Measurements from ENCODE around the gene MVK.

The MVK gene

DNA sequence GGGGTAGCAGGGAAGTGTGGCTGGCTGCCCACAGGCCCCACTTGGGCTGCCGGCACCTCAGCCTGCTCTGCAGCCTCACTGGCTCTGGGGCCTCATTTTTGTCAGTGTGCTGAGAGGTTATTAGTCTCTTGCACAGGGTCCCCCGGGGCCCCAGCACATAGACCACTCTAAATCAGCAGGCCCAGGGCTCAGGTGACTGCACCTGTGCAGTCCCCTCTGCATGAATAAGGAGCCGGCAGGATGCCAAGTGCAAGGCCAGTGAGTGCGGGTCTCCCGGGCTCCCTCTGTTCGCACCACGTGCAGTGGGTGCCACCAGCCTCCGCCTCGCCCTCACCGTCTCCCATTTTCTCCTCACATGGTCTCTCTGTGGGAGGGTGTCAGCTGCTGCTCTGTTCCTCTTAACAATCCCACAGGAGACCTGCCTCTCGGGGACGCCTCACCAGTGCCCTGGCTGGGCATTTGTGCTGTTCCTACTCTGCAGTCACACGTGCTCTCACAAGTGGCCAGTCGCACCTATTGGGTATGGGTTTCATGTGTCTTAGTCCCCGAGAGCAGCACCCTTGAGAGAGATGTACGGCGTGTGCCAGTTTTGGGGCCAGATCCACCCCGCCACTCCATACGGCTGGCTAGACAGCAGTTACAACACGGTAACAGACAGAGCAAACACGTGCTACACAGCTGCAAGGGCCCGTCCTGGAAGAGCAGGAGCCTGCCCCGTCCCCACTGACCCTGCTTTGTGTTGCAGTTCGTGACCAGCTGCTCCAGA lies 40.7 kb upstream of the MVK start:
- TF ChIP-seq, protein P1, sequence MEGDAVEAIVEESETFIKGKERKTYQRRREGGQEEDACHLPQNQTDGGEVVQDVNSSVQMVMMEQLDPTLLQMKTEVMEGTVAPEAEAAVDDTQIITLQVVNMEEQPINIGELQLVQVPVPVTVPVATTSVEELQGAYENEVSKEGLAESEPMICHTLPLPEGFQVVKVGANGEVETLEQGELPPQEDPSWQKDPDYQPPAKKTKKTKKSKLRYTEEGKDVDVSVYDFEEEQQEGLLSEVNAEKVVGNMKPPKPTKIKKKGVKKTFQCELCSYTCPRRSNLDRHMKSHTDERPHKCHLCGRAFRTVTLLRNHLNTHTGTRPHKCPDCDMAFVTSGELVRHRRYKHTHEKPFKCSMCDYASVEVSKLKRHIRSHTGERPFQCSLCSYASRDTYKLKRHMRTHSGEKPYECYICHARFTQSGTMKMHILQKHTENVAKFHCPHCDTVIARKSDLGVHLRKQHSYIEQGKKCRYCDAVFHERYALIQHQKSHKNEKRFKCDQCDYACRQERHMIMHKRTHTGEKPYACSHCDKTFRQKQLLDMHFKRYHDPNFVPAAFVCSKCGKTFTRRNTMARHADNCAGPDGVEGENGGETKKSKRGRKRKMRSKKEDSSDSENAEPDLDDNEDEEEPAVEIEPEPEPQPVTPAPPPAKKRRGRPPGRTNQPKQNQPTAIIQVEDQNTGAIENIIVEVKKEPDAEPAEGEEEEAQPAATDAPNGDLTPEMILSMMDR (IDR thresholded peaks at IDR 0.05; ENCODE audit: extremely low read depth, missing control alignments): no peak
- no peak for DNase-seq (ENCODE audit: low spot score)

DNA sequence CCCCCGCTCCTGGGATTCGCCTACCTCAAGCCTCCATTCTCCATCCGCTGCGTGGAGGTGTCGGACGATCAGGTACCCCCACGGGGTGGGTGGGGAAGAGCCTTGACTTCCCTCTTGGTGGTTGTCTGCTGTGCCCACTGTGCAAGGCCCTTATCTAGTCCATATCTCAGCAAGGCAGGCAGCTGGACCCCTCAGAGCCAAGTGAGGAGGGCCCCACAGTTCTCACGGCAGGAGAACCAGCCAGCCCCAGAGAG lies 40.2 kb upstream of the MVK start:
- no peak for DNase-seq (ENCODE audit: low spot score)
- TF ChIP-seq, protein P1 (IDR thresholded peaks at IDR 0.05; ENCODE audit: extremely low read depth, missing control alignments): no peak

DNA sequence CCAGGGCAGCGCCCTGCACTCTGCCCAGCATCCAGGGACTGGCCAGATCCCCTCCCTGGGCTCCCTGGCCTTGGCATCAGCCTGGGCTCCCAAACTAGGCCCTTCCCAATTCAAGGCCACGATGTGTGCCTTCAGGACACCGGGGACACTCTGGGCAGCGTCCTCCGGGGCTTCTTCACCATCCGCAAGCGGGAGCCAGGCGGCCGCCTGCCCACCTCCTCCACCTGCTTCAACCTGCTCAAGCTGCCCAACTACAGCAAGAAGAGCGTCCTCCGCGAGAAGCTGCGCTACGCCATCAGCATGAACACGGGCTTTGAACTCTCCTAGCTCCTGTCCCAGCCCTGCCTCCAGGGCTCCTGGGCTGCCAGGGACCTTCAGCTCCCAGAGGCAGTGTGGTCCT lies 39.1 kb upstream of the MVK start:
- TF ChIP-seq, protein P1 (IDR thresholded peaks at IDR 0.05; ENCODE audit: extremely low read depth, missing control alignments): no peak
- DNase-seq (ENCODE audit: low spot score): no peak

DNA sequence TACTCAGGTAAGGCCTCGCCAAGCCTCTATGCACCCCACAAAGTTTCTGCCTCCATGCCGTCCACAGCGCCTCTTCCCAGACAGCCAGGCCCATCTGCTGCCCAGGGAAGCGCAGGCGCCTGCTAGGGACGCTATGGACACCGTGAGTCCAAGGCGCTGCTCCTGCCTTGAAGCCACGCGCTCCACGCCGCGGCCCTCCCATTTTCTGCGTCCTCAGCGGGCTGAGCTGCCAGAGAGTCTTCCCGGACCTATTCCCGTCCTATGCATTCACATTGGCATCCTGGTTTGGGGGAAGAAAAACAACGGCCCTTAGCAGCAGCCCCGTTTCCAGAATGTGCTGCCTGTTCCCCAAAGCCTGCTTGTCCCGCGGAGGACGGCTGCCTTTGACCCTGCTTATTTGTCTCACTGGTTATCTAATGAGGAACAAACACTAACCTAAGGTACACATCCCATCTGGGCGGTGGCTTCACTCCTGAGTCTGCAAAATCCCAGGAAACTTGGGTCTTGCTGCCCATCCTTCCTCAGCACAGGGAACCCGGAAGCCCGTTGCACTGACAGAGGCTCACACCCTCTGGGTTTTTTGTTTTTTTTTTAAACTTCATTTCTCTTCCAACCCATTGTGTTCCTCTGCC lies 38.2 kb upstream of the MVK start:
- TF ChIP-seq, protein P1 (IDR thresholded peaks at IDR 0.05; ENCODE audit: extremely low read depth, missing control alignments): no peak
- no peak for DNase-seq (ENCODE audit: low spot score)

DNA sequence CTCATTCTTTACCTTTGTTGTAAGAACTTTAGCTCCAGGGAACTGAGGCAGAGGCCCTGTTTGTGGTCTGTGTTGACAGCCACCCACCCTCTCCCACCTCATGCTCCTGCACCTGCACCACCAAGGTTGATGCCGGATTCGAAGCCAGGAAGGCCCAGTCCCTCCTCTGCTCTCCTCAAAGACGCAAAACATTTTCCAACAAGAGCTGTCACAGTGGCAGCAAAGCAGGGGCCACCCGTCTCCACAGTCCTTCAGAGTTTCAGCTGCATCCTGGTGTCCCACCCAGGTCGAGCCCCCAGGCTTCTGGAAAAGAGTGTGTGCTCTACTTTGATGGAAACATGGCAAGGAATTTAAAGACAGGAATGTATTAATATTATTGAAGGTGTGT lies 37.7 kb upstream of the MVK start:
- DNase-seq (ENCODE audit: low spot score): no peak
- TF ChIP-seq, protein P1 (IDR thresholded peaks at IDR 0.05; ENCODE audit: extremely low read depth, missing control alignments): no peak

DNA sequence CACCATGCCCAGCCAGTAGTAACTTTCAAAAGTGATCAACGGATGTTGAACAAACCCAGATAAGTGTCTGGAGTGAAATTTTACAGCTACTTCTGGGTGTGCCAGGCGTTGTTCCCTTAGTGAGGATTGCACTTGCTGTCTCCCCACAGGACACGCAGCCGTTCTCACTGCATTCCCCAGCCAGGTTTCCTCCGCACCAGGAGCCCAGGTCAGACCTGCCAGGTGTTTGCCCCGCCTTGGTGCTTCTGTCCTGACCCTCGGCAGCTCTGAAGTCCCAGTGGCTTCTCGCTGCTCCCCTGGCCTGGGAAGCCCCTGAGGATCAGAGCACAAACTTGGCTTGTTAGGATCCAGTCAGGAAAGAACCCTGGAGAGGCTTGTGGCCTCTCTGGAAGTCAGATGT lies 36.5 kb upstream of the MVK start:
- TF ChIP-seq, protein P1 (IDR thresholded peaks at IDR 0.05; ENCODE audit: extremely low read depth, missing control alignments): no peak
- no peak for DNase-seq (ENCODE audit: low spot score)

DNA sequence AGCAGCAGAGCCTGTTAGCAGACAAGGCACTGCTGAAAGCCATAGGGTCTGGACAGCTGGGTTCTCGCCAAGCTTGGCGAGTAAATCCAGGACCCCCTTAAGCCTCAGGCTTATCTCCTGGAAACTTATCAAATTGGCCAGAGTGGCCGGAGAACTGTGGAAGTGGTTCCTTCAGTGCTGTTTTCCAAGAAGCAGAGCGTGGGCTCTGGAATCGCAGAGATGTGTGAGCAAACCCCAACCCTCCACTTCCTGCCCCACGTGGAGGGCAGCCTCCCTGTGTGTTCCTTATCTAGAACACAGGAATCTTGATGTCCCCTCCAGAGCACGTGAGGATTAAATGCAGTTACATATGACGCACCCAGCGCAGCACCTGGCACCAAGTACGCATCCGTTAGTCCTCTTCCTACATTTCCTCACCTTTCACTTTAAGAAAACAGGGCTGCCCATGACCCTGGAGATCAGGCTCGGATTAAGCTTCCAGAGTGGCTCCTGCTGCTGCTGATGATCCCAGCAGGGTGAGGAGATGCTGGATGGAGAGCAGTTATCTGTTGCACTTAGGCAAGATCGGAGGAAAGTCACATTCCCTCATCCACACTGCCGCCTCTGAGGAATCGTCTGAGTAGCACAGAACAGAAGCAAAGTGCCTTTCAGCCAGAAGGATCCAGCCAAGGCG lies 35.3 kb upstream of the MVK start:
- no peak for DNase-seq (ENCODE audit: low spot score)
- TF ChIP-seq, protein P1 (IDR thresholded peaks at IDR 0.05; ENCODE audit: extremely low read depth, missing control alignments): no peak

All from GM20000 (cell line).